ENCODE measurements around the gene GPRIN1.
A peak's percentile ranks its signal among the peaks of the same experiment; 100 is the strongest.
"Not testable (repeated sequence)": the region's sequence is repeated elsewhere in the genome, so short reads cannot be mapped to it uniquely, and the experiment has no call there.

The GPRIN1 gene

DNA sequence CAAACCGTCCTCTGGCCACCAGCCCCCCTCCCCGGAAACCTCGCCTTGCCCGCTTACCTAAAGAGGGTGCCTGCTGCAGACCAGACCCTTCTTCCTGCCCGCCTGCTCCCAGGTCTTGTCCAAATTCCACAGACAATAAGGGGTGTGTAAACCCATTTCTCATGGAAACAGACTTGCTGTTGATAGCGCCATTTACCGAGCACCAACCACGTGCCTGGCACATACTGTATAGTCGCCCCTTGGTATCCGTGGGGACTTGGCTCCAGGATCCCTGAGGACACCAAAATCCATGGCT, 35.7 kb downstream of the GPRIN1 start:
- no peak for DNase-seq (ENCODE audit: low spot score)

DNA sequence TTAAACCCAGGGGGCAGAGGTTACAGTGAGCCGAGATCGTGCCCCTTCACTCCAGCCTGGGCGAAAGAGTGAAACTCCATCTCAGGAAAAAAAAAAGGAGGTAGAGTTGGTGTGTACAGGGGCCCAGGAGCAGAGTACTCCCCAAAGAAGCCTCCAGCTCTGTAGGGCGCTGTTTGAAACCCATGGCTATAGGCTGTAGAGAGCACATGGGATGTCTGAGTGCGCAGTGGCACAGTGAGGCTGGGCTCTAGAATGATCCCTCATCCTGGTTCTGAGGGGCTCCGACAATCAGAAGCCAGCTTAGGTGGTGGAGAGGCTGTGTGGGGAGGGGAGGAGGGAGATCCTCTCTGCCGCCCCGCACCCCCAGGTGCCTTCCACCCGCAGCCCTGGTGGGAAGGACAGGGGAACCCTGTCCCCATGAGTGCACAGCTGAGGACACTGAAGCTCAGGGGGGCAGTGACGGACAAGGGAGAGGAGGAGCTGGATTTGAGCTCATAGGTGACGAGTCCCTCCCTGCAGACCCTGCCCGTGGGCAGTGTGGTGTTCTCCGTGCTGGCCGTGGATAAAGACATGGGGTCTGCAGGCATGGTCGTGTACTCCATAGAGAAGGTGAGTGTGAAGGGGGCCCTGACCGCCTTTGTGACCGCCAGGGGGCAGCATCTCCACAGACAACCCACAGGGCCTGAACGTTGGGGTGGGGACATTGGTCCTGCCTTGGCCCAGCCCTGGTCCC, 36.2 kb downstream of the GPRIN1 start:
- peak; percentile 80 for DNase-seq (ENCODE audit: low spot score)

DNA sequence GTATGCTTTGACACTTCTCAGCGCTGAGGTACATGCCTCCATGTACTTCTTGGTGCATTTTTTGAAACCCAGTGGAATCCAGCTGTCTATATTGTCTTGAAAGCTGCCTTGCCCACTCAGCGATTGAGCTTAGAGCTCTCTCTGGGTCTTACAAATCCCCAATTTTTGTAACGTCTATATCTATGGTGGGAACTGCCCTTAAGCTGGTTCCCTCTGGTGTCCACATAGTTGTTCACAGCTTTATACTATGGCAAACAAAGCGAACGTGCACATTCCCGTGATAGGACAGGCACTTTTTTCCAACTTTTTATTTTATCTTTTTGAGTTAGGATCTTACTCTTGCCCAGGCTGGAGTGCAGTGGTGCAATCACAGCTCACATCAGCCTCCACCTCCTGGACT, 39.9 kb downstream of the GPRIN1 start:
- DNase-seq (ENCODE audit: low spot score): no peak

GRCh38 chr5:176568657-176569056, 41.3 kb downstream of the GPRIN1 start:
- no peak for DNase-seq (ENCODE audit: low spot score)

DNA sequence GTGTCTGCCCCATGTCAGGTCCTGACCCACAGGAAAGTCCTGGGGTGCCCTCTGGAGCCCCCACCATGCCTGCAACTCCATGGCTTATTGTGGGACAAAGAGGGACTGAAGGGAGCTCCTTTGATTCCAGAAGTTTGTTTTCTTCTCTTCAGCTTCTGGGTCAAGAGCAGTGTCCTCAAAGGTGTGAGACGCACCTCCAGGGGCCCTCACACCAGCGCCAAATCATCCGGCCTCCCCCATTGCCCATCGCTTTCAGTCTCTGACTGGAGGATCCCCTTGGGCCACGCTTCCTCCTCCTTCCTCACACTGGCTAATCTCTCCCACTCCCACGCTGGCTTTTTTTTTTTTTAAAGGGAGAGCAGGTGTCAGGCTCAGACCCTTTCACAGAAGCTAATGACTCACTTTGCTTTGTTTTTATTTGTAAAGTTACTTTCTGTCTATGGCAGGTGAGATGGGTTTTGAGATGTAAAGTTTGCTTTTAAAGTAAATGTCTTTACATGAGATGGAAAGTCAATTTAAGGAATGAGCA, 44.1 kb downstream of the GPRIN1 start:
- no peak for DNase-seq (ENCODE audit: low spot score)

GRCh38 chr5:176564002-176564401, 46.0 kb downstream of the GPRIN1 start:
- no peak for DNase-seq (ENCODE audit: low spot score)

GRCh38 chr5:176562189-176562588, 47.8 kb downstream of the GPRIN1 start:
- no peak for DNase-seq (ENCODE audit: low spot score)

GRCh38 chr5:176561259-176561658, 48.7 kb downstream of the GPRIN1 start:
- no peak for DNase-seq (ENCODE audit: low spot score)

- no peak for DNase-seq (ENCODE audit: low spot score)
Measured at GRCh38 chr5:176560364-176560763, 49.6 kb downstream of the GPRIN1 start.

- DNase-seq (ENCODE audit: low spot score): peak; percentile 38
Measured at GRCh38 chr5:176559683-176560082, 50.3 kb downstream of the GPRIN1 start.

DNA sequence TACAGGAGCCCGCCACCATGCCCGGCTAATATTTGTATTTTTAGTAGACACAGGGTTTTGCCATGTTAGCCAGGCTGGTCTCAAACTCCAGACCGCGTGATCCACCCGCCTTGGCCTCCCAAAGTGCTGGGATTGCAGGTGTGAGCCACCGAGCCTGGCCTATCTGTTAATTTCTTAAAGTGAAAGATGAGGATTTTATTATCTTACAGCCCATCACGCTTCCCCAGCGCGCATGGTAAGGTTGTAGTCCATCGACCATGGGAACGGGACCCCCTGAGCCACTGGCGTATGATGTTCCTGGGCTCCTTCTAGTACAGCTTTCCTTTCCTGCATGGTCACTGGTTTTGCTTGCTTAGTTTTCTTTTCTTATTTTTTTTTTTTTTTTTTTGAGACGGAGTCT, 52.1 kb downstream of the GPRIN1 start:
- DNase-seq (ENCODE audit: low spot score): no peak

GRCh38 chr5:176553260-176554085, 56.5 kb downstream of the GPRIN1 start:
- no peak for DNase-seq (ENCODE audit: low spot score)

- DNase-seq (ENCODE audit: low spot score): no peak
Measured at GRCh38 chr5:176552332-176552869, 57.6 kb downstream of the GPRIN1 start.

GRCh38 chr5:176550937-176551336, 59.0 kb downstream of the GPRIN1 start:
- DNase-seq (ENCODE audit: low spot score): not testable (repeated sequence)

DNA sequence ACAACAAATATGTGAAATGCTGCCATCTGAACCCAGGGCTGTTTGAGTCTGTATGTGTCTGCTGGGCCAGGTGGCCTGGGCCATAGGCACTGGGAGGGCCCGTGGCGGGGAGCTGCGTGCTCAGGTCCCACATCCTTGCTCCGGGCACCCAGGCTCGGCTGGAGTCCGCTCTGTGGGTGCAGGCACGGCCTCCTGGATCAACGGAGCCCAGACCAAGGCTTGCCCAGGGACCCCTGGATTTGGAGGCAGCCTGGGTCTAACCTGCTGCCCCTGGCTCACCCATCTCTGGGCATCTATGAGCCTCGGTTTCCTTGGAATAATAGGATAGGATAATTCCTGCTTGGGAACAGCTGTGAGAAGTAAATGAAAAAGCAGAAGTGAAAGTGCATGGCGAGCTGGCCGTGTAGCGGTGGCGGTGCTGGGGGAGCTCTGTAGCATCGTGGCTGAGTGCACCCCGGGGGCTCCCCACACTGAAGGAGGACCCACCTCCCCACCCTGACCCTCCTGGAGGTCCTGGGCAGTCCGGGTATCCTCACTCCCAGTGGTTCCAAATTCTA, 59.6 kb downstream of the GPRIN1 start:
- DNase-seq (ENCODE audit: low spot score): no peak

GRCh38 chr5:176549871-176550270, 60.1 kb downstream of the GPRIN1 start:
- no peak for DNase-seq (ENCODE audit: low spot score)

DNA sequence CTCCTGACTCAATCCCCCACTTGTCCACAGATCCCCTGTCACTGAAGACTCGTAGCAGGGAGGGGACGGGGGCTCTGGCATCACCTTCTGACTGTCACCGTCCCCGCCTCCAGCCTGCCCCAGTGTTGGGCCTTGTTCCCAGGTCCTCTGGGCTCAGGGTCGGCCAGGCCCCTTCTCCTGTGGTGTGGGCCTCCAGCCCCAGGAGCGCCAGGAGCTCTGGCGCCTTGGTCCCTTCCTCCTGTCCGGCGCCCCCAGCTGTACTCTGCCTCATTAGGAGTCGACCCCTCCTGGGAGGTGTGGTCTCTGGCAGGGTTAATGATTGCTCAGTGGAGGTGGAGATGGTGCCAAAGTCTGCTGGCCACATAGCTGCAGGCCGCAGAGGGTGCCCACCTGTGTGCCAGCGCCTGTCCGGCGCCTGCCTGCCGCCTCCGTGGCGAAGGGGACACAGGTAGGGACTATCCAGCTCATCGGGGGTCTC, 61.0 kb downstream of the GPRIN1 start, which contains the start of gene CDHR2:
Gene CDHR2 (plus strand): TSS at position 376 of the 478 bp plus-strand sequence. CDS start 16,011 bp downstream, outside the sequence.
- no peak for DNase-seq (ENCODE audit: low spot score)

DNA sequence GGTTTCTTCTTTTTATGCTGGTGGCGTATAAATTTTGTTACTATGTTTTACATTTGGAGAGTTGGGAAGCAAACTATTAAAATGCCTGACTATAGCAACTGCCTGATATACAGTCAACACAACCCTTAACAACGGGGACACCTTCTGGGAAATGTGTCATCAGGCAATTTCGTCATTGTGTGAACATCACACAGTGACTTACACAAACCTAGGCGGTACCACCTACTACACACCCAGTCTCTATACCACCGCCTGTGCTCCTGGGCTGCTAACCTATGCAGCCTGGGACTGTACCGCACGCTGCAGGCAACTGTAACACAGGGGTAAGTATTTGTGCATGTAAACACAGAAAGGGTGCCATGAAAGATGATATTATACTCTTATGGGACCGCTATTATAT, 62.2 kb downstream of the GPRIN1 start:
- peak; percentile 75 for DNase-seq (ENCODE audit: low spot score)
